GM20000 (cell line): Measurements from ENCODE around the gene NRCAM.

Source experiments
- DNase-seq: peaks from one replicate; pipeline ENCODE4 v3.0.0; 2012; ENCODE audit warnings: low spot score
- CTCF ChIP-seq: IDR thresholded peaks from 2 replicates; pipeline ENCODE4 v1.5.1; 2012; ENCODE audit warnings: mild to moderate bottlenecking, control low read depth; ENCODE audit errors: extremely low read depth, missing control alignments

The NRCAM gene

DNA sequence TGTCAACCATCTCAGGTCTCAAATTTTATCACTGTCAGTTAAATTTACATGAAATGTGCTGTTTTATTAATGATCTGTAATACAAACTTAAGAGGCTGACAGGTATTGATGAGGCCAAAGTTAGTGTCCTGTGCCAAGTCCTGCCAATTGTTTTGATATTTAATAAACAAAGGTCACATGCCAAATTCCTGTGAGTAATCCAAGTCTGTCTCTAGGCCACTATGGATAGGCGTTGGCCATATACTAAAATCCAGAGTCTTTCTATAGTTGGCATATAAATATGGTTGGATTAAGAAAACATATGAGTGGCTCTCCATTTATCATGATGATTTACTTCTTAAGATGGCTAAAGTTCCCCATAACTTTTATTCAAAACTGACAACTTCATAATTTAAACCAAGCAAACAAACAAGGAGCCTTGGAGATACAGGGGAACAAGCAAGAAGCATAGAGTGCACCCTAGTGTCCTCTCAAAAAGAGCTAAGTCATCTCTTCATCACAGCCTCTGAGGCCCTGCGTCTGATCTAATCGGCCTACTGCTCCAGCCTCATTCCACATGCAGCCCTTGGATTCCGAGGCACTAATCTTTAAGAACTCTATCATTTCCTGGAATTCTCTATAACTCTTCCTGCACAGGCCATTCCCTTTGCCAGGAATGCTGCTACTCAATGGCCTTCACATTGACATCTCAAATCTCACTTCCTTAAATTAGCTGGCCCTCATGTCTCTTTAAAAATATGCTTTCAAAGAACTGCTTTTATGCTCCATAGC, 32.7 kb upstream of the NRCAM start:
- TF ChIP-seq CTCF = no peak
- DNase-seq = no peak

DNA sequence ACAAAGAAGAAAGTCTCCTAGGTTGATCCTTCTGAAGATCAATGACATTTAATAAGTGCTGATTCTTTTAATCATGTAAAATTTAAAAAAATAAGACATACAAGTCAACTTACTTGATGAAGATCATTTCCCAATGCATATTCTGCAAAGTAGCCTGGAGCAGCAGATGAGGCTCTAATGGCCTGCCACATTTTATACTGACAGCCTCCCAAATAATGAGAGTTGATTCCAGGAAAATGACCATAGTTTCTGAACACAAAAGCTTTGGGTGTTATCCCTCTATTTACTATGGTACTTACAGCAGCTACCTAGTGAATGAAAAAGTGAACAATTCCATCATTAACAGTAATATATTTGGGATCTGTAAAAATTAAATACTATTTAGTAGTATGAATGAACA, 31.4 kb upstream of the NRCAM start:
- no peak for DNase-seq
- TF ChIP-seq CTCF = no peak

DNA sequence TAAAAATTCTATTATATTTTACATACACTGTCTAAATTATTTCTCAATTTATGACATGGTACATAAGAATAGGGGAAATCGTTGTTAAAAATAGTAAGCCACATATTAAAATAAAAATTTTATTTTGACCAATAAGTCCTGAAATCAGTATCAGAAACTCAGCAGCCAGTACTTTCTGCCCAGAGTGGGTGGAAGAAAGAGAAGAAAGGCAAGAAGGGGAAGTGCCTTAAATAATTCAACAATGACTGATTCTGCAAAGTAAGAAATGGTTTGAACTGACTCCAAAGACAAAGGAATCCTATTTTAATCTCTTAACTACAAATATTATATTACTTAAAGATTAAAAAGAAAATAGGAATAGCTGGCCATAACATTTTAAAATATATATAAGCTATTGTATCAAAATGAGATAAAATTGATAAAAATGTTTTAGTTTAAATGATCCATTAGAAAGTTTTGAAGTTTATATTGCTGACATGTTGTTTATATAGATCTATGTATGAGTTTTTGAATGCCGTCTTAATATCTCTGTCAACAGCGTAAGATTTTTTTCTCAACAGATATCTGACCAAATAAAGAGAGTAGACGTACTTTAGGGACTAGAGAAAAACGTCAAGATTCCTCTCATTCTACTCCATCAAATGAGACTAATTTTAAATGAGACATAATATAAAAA, 30.2 kb upstream of the NRCAM start:
- no peak for TF ChIP-seq CTCF
- no peak for DNase-seq

DNA sequence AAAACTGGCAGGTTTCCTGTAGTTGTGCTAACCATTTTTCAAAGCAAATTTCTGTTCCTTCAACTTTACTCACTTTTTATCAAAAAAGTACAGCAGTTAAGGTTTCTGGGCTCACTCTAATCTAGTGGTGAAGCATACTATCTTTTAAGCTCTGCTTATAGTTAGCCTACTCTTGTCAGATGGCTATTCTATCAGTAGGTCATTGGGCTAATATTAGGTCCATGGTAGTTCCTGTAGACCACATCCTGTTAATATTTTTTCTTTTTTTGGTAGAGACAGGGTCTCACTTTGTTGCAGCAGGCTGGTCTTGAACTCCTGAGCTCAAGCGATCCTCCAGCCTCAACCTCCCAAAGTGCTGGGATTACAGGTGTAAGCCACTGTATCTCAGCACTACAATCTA, 27.9 kb upstream of the NRCAM start:
- TF ChIP-seq CTCF = no peak
- DNase-seq = no peak

- no peak for DNase-seq
- no peak for TF ChIP-seq CTCF
These were observed 24.1 kb upstream of the NRCAM start for GRCh38 chr7:108480311-108480710.

- TF ChIP-seq CTCF = no peak
- no peak for DNase-seq
These were observed 23.5 kb upstream of the NRCAM start for GRCh38 chr7:108479751-108480150.

DNA sequence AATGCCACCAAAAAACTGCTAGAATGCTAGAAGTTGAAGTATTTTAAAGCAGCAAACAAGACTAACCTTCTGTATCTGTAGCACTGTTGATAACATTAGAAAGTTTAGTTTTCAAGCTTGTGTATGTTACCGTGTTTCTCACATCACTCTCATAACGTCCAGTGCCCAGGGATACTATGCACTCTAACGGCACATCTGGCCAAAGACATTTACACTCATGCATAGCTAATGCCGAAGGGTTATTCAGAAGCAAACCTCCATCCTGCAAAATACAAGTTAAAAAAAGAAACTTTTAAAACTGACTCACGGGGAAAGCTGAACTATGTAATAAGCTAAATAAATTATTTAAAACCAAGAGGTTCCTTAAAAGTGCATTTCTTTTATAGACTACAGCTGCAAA, 22.9 kb upstream of the NRCAM start:
- no peak for TF ChIP-seq CTCF
- DNase-seq = no peak
